Spinal cord (tissue), 10 donors: ENCODE results near the gene ARHGEF11. TPM values are rescaled to one million over a fixed set of nuclear protein-coding genes. Genes with fewer than 3 reads are reported as not detected.
A peak's percentile ranks its signal among the peaks of the same experiment; 100 is the strongest.

Experiments used
- DNase-seq, 6 donors: peaks; one replicate each; pipeline versions ENCODE4 v3.0.0 to v3.0.0-alpha.2; 2013 to 2015; ENCODE audit warnings: low spot score in 6 of 6, low read depth in 4 of 6
- H3K27ac ChIP-seq: one replicate; pipeline ENCODE4 v1.5.1; 2013; ENCODE audit warnings: low read depth, low read length, control low read depth
- H3K27me3 ChIP-seq: one replicate; pipeline ENCODE4 v1.6.1; 2013; ENCODE audit warnings: low read length; ENCODE audit not compliant: control insufficient read depth, insufficient read depth
- H3K36me3 ChIP-seq: one replicate; pipeline ENCODE4 v1.6.1; 2013; ENCODE audit warnings: low read length; ENCODE audit not compliant: control insufficient read depth, insufficient read depth
- H3K4me1 ChIP-seq: one replicate; pipeline ENCODE4 v1.6.1; 2013; ENCODE audit warnings: low read length; ENCODE audit not compliant: control insufficient read depth, insufficient read depth
- H3K4me3 ChIP-seq: one replicate; pipeline ENCODE4 v1.5.1; 2013; ENCODE audit warnings: low read depth, low read length, control low read depth
- H3K9me3 ChIP-seq: one replicate; pipeline ENCODE4 v1.6.1; 2013; ENCODE audit warnings: low read length; ENCODE audit not compliant: control insufficient read depth, insufficient read depth
- WGBS: methylation state at CpG from one replicate; pipeline ENCODE4 v1.1.5; 2013; ENCODE audit warnings: missing lambda C conversion rate; ENCODE audit not compliant: insufficient coverage; 5-methylcytosine and 5-hydroxymethylcytosine counted together
- polyA plus RNA-seq, 2 donors: library from polyadenylated mRNA; unstranded; fragments of 120-200 nt; gene quantifications; one replicate each; pipeline ENCODE4 v1.2.1, GENCODE V29; 2013; ENCODE audit not compliant: insufficient read length in 2 of 2
- total RNA-seq, 2 donors: library from RNA; depleted of rRNA in 1 of 2; stranded (reverse); fragments of 120-200 nt in 1 of 2; fragments of >200 nt in 1 of 2; gene quantifications; one replicate each; pipeline versions ENCODE4 v1.2.3 to v1.2.4, GENCODE V29; 2013 to 2014
- donor health status: healthy.

ARHGEF11 gene
- total and polyA plus RNA-seq, 4 donors: 38.6 to 60.1 (median 47.8) TPM

GRCh38 chr1:156897078-156897825, 148.3 kb downstream of the ARHGEF11 start:
- WGBS: 86% methylated on average over 7 of the region's 14 CpGs
- H3K4me1 ChIP-seq: peaks cover 75% of the 10 kb centered on the region
- no peak overlapping the region for H3K4me3 ChIP-seq
- no peaks in the 10 kb centered on the region for H3K36me3 ChIP-seq
- H3K27ac ChIP-seq: peak overlapping the region; percentile 26
- no peaks in the 10 kb centered on the region for H3K9me3 ChIP-seq
- H3K27me3 ChIP-seq: peaks cover 35% of the 10 kb centered on the region
- no peak for DNase-seq

- H3K36me3 ChIP-seq: no peaks in the 10 kb centered on the region
- no peak for DNase-seq
- peaks cover 78% of the 10 kb centered on the region for H3K4me1 ChIP-seq
- H3K9me3 ChIP-seq: no peaks in the 10 kb centered on the region
- H3K27me3 ChIP-seq: peaks cover 39% of the 10 kb centered on the region
- 82% methylated on average over 11 of the region's 16 CpGs for WGBS
- H3K27ac ChIP-seq: peak overlapping the region; percentile 26
- H3K4me3 ChIP-seq: no peak overlapping the region
Measured at GRCh38 chr1:156896490-156897033, 149.0 kb downstream of the ARHGEF11 start.

- Histone ChIP-seq H3K9me3 (no peaks in the 10 kb centered on the region), H3K36me3 (no peaks in the 10 kb centered on the region), H3K27ac (peak overlapping the region; percentile 58), H3K27me3 (peaks cover 43% of the 10 kb centered on the region), H3K4me1 (peaks cover 73% of the 10 kb centered on the region), H3K4me3 (no peak overlapping the region)
- 88% methylated on average over 4 of the region's 6 CpGs for WGBS
- DNase-seq: no peak
Measured at GRCh38 chr1:156895927-156896326, 149.6 kb downstream of the ARHGEF11 start.

- Histone ChIP-seq H3K36me3 (no peaks in the 10 kb centered on the region), H3K27me3 (peaks cover 43% of the 10 kb centered on the region), H3K9me3 (no peaks in the 10 kb centered on the region), H3K27ac (peak overlapping the region; percentile 58), H3K4me1 (peaks cover 68% of the 10 kb centered on the region), H3K4me3 (no peak overlapping the region)
- DNase-seq: peak in 1 of 6 donors; percentile 27
- 59% methylated on average over 3 of the region's 4 CpGs for WGBS
Measured at GRCh38 chr1:156895455-156895812, 150.1 kb downstream of the ARHGEF11 start.

GRCh38 chr1:156894711-156895454, 150.7 kb downstream of the ARHGEF11 start:
- Histone ChIP-seq H3K9me3 (no peaks in the 10 kb centered on the region), H3K4me3 (peak overlapping the region; percentile 47), H3K36me3 (no peaks in the 10 kb centered on the region), H3K27ac (peak overlapping the region; percentile 58), H3K4me1 (peaks cover 66% of the 10 kb centered on the region), H3K27me3 (peaks cover 43% of the 10 kb centered on the region)
- WGBS: 84% methylated on average over 7 of the region's 12 CpGs
- DNase-seq: no peak

GRCh38 chr1:156894001-156894400, 151.5 kb downstream of the ARHGEF11 start:
- 36% methylated on average over 5 of the region's 5 CpGs for WGBS
- H3K4me3 ChIP-seq: peak overlapping the region; percentile 47
- H3K9me3 ChIP-seq: no peaks in the 10 kb centered on the region
- no peaks in the 10 kb centered on the region for H3K36me3 ChIP-seq
- no peak for DNase-seq
- H3K4me1 ChIP-seq: peaks cover 60% of the 10 kb centered on the region
- H3K27me3 ChIP-seq: peaks cover 41% of the 10 kb centered on the region
- peak overlapping the region; percentile 58 for H3K27ac ChIP-seq

- no peaks in the 10 kb centered on the region for H3K9me3 ChIP-seq
- peaks cover 60% of the 10 kb centered on the region for H3K4me1 ChIP-seq
Measured at GRCh38 chr1:156893048-156893953, 152.2 kb downstream of the ARHGEF11 start, which contains the start of gene PEAR1. PEAR1 (plus strand) TSS chr1:156893718; CDS start chr1:156903927, 10,209 bp downstream.

GRCh38 chr1:156892190-156893047, 153.1 kb downstream of the ARHGEF11 start:
- 6% methylated on average over 40 of the region's 48 CpGs for WGBS
- H3K36me3 ChIP-seq: no peaks in the 10 kb centered on the region
- H3K9me3 ChIP-seq: no peaks in the 10 kb centered on the region
- peak overlapping the region; percentile 75 for H3K27ac ChIP-seq
- H3K4me1 ChIP-seq: peaks cover 53% of the 10 kb centered on the region
- peak; percentile 49 to 92 (median 61) for DNase-seq
- peaks cover 47% of the 10 kb centered on the region for H3K27me3 ChIP-seq
- peak overlapping the region; percentile 21 for H3K4me3 ChIP-seq

More at GRCh38 chr1:156893048-156893953, 152.2 kb downstream of the ARHGEF11 start, which contains the start of gene PEAR1:
- peaks cover 44% of the 10 kb centered on the region for H3K27me3 ChIP-seq
- H3K27ac ChIP-seq: peak within 1 kb of the TSS; percentile 75
- peak within 1 kb of the TSS; percentile 47 for H3K4me3 ChIP-seq
- peak in 1 of 6 donors; percentile 55 for DNase-seq
- WGBS: 7% methylated on average over 46 of the region's 60 CpGs
- no peaks in the 10 kb centered on the region for H3K36me3 ChIP-seq
